Osteoblast (primary cell): ENCODE data around the gene ABCC2. TPM values are rescaled to one million over a fixed set of nuclear protein-coding genes. Genes with fewer than 3 reads are reported as not detected.
"Not testable (repeated sequence)": the region's sequence is repeated elsewhere in the genome, so short reads cannot be mapped to it uniquely, and the experiment has no call there.

Source experiments
- DNase-seq: peaks from one replicate; pipeline ENCODE4 v3.0.0; 2011; ENCODE audit warnings: low spot score, mixed read lengths; ENCODE audit not compliant: insufficient read length; ENCODE audit errors: missing footprints
- H2AFZ ChIP-seq: 2 replicates; pipeline ENCODE4 v1.6.0; 2011; ENCODE audit warnings: mild to moderate bottlenecking, low read length
- H3K27ac ChIP-seq: 2 replicates; pipeline ENCODE4 v1.5.1; 2011; ENCODE audit warnings: mild to moderate bottlenecking, low read depth, low read length, moderate library complexity
- H3K27me3 ChIP-seq: 2 replicates; pipeline ENCODE4 v1.6.0; 2012; ENCODE audit warnings: mild to moderate bottlenecking, control low read depth, inconsistent platforms, low read length, moderate library complexity; ENCODE audit not compliant: insufficient read depth
- H3K36me3 ChIP-seq: 2 replicates; pipeline ENCODE4 v1.5.1; 2011; ENCODE audit warnings: mild to moderate bottlenecking, low read length, control low read depth, moderate library complexity; ENCODE audit not compliant: insufficient read depth
- H3K4me1 ChIP-seq: 2 replicates; pipeline ENCODE4 v1.5.1; 2011; ENCODE audit warnings: mild to moderate bottlenecking, low read length, control low read depth, moderate library complexity; ENCODE audit not compliant: insufficient read depth
- H3K4me2 ChIP-seq: 2 replicates; pipeline ENCODE4 v1.6.0; 2011; ENCODE audit warnings: mild to moderate bottlenecking, low read length; ENCODE audit not compliant: insufficient read depth
- H3K4me3 ChIP-seq: fragments of 200-600 bp; sonication (generic); 3 replicates; pipeline ENCODE4 v1.5.1; 2012; ENCODE audit warnings: mild to moderate bottlenecking, low read length, inconsistent platforms; ENCODE audit not compliant: insufficient read depth
- H3K79me2 ChIP-seq: 2 replicates; pipeline ENCODE4 v1.6.0; 2012; ENCODE audit warnings: mild to moderate bottlenecking, low read length, control low read depth, inconsistent platforms; ENCODE audit not compliant: insufficient read depth
- H3K9me3 ChIP-seq: 2 replicates; pipeline ENCODE4 v1.5.1; 2011; ENCODE audit warnings: low read depth, low read length, control low read depth
- H4K20me1 ChIP-seq: 2 replicates; pipeline ENCODE4 v1.6.0; 2012; ENCODE audit warnings: mild to moderate bottlenecking, low read length, control low read depth; ENCODE audit not compliant: insufficient read depth
- total RNA-seq: library from RNA; depleted of rRNA; stranded (reverse); fragments of >200 nt; gene quantifications from 2 replicates; pipeline ENCODE4 v1.2.3, GENCODE V29; 2012
- TF ChIP-seq, protein P1 (sequence below): IDR thresholded peaks from 2 replicates; pipeline ENCODE4 v1.5.1; 2011; ENCODE audit warnings: mild to moderate bottlenecking, low read depth, low read length, moderate library complexity; ENCODE audit errors: extremely low read depth

ABCC2 gene
- total RNA-seq, 1 donor = 1.8 TPM

DNA sequence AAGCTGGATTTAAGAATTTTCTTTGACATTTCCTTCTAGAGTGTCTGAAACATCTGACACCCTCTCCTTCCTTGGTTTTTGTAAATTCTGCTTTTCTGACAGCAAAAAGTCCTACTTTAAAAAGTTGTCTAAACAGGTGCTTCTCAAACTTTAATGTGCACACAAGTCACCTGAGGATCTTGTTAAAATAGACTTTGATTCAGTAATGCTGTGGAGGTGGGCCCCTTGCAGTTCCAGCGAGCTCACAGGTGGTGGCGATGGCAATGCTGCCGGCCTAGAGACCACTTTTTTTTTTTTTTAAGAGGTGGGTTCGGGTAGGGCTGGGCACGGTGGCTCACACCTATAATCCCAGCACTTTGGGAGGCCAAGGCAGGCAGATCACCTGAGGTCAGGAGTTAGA is 77.1 kb downstream of the ABCC2 start:
- no peak overlapping the region for H3K4me3 ChIP-seq
- H3K9me3 ChIP-seq = no peaks in the 10 kb centered on the region
- TF ChIP-seq, protein P1, sequence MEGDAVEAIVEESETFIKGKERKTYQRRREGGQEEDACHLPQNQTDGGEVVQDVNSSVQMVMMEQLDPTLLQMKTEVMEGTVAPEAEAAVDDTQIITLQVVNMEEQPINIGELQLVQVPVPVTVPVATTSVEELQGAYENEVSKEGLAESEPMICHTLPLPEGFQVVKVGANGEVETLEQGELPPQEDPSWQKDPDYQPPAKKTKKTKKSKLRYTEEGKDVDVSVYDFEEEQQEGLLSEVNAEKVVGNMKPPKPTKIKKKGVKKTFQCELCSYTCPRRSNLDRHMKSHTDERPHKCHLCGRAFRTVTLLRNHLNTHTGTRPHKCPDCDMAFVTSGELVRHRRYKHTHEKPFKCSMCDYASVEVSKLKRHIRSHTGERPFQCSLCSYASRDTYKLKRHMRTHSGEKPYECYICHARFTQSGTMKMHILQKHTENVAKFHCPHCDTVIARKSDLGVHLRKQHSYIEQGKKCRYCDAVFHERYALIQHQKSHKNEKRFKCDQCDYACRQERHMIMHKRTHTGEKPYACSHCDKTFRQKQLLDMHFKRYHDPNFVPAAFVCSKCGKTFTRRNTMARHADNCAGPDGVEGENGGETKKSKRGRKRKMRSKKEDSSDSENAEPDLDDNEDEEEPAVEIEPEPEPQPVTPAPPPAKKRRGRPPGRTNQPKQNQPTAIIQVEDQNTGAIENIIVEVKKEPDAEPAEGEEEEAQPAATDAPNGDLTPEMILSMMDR = peak; percentile 32
- no peak overlapping the region for H2AFZ ChIP-seq
- no peaks in the 10 kb centered on the region for H3K4me1 ChIP-seq
- H3K27me3 ChIP-seq = no peaks in the 10 kb centered on the region
- H3K27ac ChIP-seq = no peak overlapping the region
- peak; percentile 53 for DNase-seq
- H3K79me2 ChIP-seq = no peaks in the 10 kb centered on the region
- H3K36me3 ChIP-seq = no peaks in the 10 kb centered on the region
- H4K20me1 ChIP-seq = no peaks in the 10 kb centered on the region
- H3K4me2 ChIP-seq = no peak overlapping the region

DNA sequence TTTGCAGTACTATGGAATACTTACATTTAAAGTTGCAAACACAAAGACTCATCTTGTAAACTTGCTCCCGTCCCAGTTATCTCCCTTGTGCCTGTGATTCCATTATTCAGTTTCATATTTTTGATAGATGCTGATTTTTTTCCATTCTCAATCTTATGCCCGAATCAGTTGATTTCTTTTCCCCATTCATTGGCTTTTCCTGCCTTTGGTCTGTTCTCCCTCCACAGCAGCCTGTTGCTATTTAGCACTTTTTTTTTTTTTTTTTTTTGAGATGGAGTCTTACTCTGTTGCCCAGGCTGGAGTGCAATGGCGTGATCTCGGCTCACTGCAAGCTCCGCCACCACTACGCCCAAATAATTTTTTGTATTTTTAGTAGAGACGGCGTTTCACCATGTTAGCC is 78.0 kb downstream of the ABCC2 start:
- H3K79me2 ChIP-seq = no peaks in the 10 kb centered on the region
- no peaks in the 10 kb centered on the region for H3K4me1 ChIP-seq
- no peak overlapping the region for H2AFZ ChIP-seq
- no peak overlapping the region for H3K27ac ChIP-seq
- H3K4me3 ChIP-seq = no peak overlapping the region
- DNase-seq = no peak
- no peak overlapping the region for H3K4me2 ChIP-seq
- H3K27me3 ChIP-seq = no peaks in the 10 kb centered on the region
- no peaks in the 10 kb centered on the region for H3K36me3 ChIP-seq
- TF ChIP-seq, protein P1 = no peak
- H4K20me1 ChIP-seq = no peaks in the 10 kb centered on the region
- no peaks in the 10 kb centered on the region for H3K9me3 ChIP-seq

DNA sequence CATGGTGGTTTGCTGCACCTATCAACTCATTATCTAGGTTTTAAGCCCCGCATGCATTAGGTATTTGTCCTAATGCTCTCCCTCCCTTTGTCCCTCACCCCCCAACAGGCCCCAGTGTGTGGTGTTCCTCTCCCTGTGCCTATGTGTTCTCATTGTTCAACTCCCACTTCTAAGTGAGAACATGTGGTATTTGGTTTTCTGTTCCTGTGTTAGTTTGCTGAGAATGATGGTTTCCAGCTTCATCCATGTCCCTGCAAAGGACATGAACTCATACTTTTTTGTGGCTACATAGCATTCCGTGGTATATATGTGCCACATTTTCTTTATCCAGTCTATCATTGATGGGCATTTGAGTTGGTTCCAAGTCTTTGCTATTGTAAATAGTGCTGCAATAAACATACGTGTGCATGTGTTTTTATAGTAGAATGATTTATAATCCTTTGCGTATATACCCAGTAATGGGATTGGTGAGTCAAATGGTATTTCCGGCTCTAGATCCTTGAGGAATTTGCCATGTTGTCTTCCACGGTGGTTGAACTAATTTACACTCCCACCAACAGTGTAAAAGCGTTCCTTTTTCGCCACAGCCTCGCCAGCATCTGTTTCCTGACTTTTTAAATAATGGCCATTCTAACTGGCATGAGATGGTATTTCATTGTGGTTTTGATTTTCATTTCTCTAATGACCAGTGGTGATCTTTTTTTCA is 81.2 kb downstream of the ABCC2 start:
- H3K36me3 ChIP-seq, H3K4me1 ChIP-seq, H3K27ac ChIP-seq, H3K27me3 ChIP-seq, H3K4me3 ChIP-seq, H2AFZ ChIP-seq, H3K79me2 ChIP-seq, DNase-seq, H3K4me2 ChIP-seq, H3K9me3 ChIP-seq, H4K20me1 ChIP-seq: not testable (repeated sequence)

DNA sequence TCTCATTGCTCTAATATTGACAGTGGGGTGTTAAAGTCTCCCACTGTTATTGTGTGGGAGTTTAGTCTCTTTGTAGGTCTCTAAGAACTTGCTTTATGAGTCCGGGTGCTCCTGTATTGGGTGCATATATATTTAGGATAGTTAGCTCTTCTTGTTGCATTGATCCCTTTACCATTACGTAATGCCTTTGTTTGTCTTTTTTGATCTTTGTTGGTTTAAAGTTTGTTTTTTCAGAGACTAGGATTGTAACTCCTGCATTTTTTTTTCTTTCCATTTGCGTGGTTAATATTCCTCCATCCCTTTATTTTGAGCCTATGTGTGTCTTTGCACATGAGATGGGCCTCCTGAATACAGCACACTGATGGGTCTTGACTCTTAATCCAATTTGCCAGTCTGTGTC is 84.8 kb downstream of the ABCC2 start:
- H3K4me1 ChIP-seq, H3K79me2 ChIP-seq, H3K4me2 ChIP-seq, H3K27ac ChIP-seq, DNase-seq, H2AFZ ChIP-seq, H3K27me3 ChIP-seq, H3K36me3 ChIP-seq, H3K4me3 ChIP-seq, H4K20me1 ChIP-seq, H3K9me3 ChIP-seq: not testable (repeated sequence)

DNA sequence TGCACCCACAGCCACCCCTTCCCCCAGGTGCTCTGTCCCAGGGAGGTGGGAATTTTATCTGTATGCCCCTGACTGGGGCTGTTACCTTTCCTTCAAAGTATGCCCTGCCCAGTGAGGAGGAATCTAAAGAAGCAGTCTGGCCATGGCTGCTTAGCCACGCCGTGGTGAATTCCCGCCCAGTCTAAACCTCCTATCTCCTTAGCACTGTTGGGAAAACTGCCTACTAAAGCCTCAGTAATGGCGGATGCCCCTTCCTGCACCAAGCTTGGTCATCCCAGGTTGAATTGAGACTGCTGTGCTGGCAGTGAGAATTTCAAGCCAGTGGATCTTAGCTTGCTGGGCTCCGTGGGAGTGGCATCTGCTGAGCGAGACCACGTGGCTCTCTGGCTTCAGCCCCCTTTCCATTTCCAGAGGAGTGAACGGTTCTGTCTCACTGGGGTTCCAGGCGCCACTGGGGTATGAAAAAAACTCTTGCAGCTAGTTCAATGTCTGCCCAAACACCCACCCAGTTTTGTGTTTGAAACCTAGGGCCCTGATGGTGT is 87.2 kb downstream of the ABCC2 start:
- Histone ChIP-seq H3K27me3 (no peaks in the 10 kb centered on the region), H3K36me3 (peaks cover 5% of the 10 kb centered on the region), H3K27ac (no peak overlapping the region), H3K9me3 (no peaks in the 10 kb centered on the region), H3K79me2 (no peaks in the 10 kb centered on the region), H2AFZ (no peak overlapping the region), H3K4me2 (no peak overlapping the region), H4K20me1 (no peaks in the 10 kb centered on the region), H3K4me1 (peaks cover 7% of the 10 kb centered on the region), H3K4me3 (no peak overlapping the region)
- TF ChIP-seq, protein P1 = no peak
- DNase-seq = no peak
